ENCODE results near the gene DUSP5.

DNA sequence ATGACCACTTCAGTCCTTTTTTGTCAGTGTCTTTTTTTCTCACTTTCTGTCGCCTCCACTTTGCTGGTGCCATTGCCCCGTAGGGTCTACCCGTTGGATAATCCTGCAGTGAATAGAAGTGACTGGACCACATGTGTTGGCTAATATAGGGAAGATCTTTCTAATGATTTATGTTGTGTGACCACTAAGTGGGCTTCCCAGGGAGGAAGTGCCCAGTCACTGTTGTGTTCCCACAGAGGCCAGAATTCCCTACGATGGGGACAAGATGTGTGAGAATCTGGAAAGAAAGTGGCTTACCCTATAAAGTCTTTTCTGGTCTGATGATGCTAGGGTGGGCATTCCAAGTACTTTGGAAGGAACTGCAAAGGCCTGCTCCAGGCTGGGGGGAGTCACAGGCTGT is 41.4 kb downstream of the DUSP5 start:
- TF ChIP-seq, protein P1, sequence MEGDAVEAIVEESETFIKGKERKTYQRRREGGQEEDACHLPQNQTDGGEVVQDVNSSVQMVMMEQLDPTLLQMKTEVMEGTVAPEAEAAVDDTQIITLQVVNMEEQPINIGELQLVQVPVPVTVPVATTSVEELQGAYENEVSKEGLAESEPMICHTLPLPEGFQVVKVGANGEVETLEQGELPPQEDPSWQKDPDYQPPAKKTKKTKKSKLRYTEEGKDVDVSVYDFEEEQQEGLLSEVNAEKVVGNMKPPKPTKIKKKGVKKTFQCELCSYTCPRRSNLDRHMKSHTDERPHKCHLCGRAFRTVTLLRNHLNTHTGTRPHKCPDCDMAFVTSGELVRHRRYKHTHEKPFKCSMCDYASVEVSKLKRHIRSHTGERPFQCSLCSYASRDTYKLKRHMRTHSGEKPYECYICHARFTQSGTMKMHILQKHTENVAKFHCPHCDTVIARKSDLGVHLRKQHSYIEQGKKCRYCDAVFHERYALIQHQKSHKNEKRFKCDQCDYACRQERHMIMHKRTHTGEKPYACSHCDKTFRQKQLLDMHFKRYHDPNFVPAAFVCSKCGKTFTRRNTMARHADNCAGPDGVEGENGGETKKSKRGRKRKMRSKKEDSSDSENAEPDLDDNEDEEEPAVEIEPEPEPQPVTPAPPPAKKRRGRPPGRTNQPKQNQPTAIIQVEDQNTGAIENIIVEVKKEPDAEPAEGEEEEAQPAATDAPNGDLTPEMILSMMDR (IDR thresholded peaks at IDR 0.05): no peak
- TF ChIP-seq POLR2A (IDR thresholded peaks at IDR 0.05): no peak
